GM12878 (cell line): ENCODE measurements around the gene OPCML. TPM values are rescaled to one million over a fixed set of nuclear protein-coding genes. Genes with fewer than 3 reads are reported as not detected.

Source experiments
- ATAC-seq: fragments of 200-7000 bp; cut with Tn5 transposase; 3 replicates; pipeline ENCODE4 v1.9.1; 2020; ENCODE audit warnings: mild to moderate bottlenecking, moderate library complexity
- BruUV-seq: library from RNA; stranded (reverse); fragments of 400-500 nt; replicated peaks from 2 replicates; lab custom pipeline; 2021; lab: Mats Ljungman, UMichigan
- CTCF ChIA-PET: fragments of 300-600 bp; sonication (Branson Sonifier 250); formaldehyde crosslinking; extraction: SDS; loops from one replicate; lab custom pipeline; 2021; ENCODE audit warnings: inconsistent platforms; lab: Yijun Ruan, JAX
- POLR2A ChIA-PET: fragments of 350-600 bp; formaldehyde crosslinking; extraction: SDS; loops from one replicate; lab custom pipeline; 2021; ENCODE audit warnings: inconsistent platforms; lab: Charles Lee
- RAD21 ChIA-PET: fragments of 300-600 bp; sonication (Branson Sonifier 250); formaldehyde crosslinking; loops from one replicate; lab custom pipeline; 2023; ENCODE audit warnings: antibody characterized with exemption; ENCODE audit not compliant: unreplicated experiment; lab: Charles Lee
- SMC1A ChIA-PET: fragments of 300-600 bp; sonication (Branson Sonifier 250); formaldehyde crosslinking; loops from one replicate; lab custom pipeline; 2023; ENCODE audit not compliant: unreplicated experiment, uncharacterized antibody; lab: Charles Lee
- DNase-seq: peaks from one replicate; pipeline ENCODE4 v3.0.0-alpha.2; 2011; ENCODE audit warnings: low read depth, low spot score
- FAIRE-seq: peaks from 3 replicates; lab custom pipeline; 2011; peaks lifted over from hg19 to GRCh38; lab: Jason Lieb, UNC
- H2AFZ ChIP-seq: 2 replicates; pipeline ENCODE4 v1.6.0; 2011; ENCODE audit warnings: low read depth, low read length, control low read depth; ENCODE audit not compliant: control insufficient read depth
- H3K27ac ChIP-seq: 2 replicates; pipeline ENCODE4 v1.5.1; 2011; ENCODE audit warnings: control low read depth; ENCODE audit not compliant: control insufficient read depth, insufficient read depth
- H3K27me3 ChIP-seq, 2 experiments: replicated peaks in 1 of 2; 2 replicates each; pipeline versions ENCODE4 v1.6.0 to v1.6.1; 2011; ENCODE audit warnings: low read length in 1 of 2; ENCODE audit not compliant: control insufficient read depth in 2 of 2, insufficient read depth in 2 of 2
- H3K36me3 ChIP-seq, 2 experiments: 2 replicates each; pipeline ENCODE4 v1.5.1; 2011; ENCODE audit warnings: low read length in 1 of 2; ENCODE audit not compliant: control insufficient read depth in 2 of 2, insufficient read depth in 2 of 2
- H3K4me1 ChIP-seq: 2 replicates; pipeline ENCODE4 v1.6.1; 2011; ENCODE audit warnings: mild to moderate bottlenecking, low read length, moderate library complexity, mixed read lengths; ENCODE audit not compliant: control insufficient read depth, insufficient read depth
- H3K4me2 ChIP-seq: 2 replicates; pipeline ENCODE4 v1.6.0; 2011; ENCODE audit warnings: control low read depth; ENCODE audit not compliant: control insufficient read depth, insufficient read depth
- H3K4me3 ChIP-seq: fragments of 200-600 bp; sonication (generic); 2 replicates; pipeline ENCODE4 v1.5.1; 2016
- H3K79me2 ChIP-seq: 2 replicates; pipeline ENCODE4 v1.6.0; 2011; ENCODE audit warnings: low read length; ENCODE audit not compliant: control insufficient read depth, insufficient read depth
- H3K9ac ChIP-seq: 2 replicates; pipeline ENCODE4 v1.8.0; 2011; ENCODE audit warnings: low read length, control low read depth, mixed read lengths; ENCODE audit not compliant: control insufficient read depth, insufficient read depth
- H3K9me3 ChIP-seq: replicated peaks from 3 replicates; pipeline ENCODE4 v1.5.1; 2011; ENCODE audit warnings: mild to moderate bottlenecking, low read length; ENCODE audit not compliant: control insufficient read depth, insufficient read depth
- H4K20me1 ChIP-seq: 2 replicates; pipeline ENCODE4 v1.6.0; 2011; ENCODE audit not compliant: control insufficient read depth, insufficient read depth
- ASH2L ChIP-seq: fragments of 300-600, 200-600 bp; sonication (generic); IDR thresholded peaks from 2 replicates; pipeline ENCODE4 v1.6.1; 2017; ENCODE audit warnings: low read depth, mild to moderate bottlenecking, borderline replicate concordance
- BCLAF1 ChIP-seq: fragments of 450-650 bp; IDR thresholded peaks from 2 replicates; pipeline ENCODE4 v1.6.1; 2017; ENCODE audit warnings: antibody characterized with exemption, mild to moderate bottlenecking, moderate library complexity
- CBX5 ChIP-seq: sonication (generic); IDR thresholded peaks from 2 replicates; pipeline ENCODE4 v1.6.1; 2016; ENCODE audit warnings: low read depth, moderate library complexity, mild to moderate bottlenecking, inconsistent platforms
- HDAC6 ChIP-seq: fragments of 200-600 bp; sonication (generic); IDR thresholded peaks from one replicate; pipeline ENCODE4 v1.8.0; 2017; ENCODE audit warnings: antibody characterized with exemption; ENCODE audit not compliant: unreplicated experiment
- IRF3 ChIP-seq: fragments of 450-650 bp; IDR thresholded peaks from 2 replicates; pipeline ENCODE4 v1.6.1; 2014; ENCODE audit warnings: mild to moderate bottlenecking
- IRF4 ChIP-seq: IDR thresholded peaks from 2 replicates; pipeline ENCODE4 v1.6.1; 2011; ENCODE audit warnings: low read depth, low read length
- POLR2AphosphoS2 ChIP-seq: IDR thresholded peaks from 2 replicates; pipeline ENCODE4 v1.6.1; 2011; ENCODE audit warnings: low read depth, mild to moderate bottlenecking, low read length, improper control_type of control experiment, moderate library complexity
- RAD21 ChIP-seq: IDR thresholded peaks from 2 replicates; pipeline ENCODE4 v1.6.1; 2011; ENCODE audit warnings: mild to moderate bottlenecking, low read depth, low read length, moderate library complexity; ENCODE audit not compliant: insufficient read depth
- REST ChIP-seq: IDR thresholded peaks from 2 replicates; pipeline ENCODE4 v1.6.1; 2012; ENCODE audit warnings: mild to moderate bottlenecking, low read depth, low read length
- SMC3 ChIP-seq: IDR thresholded peaks from 2 replicates; pipeline ENCODE4 v1.6.1; 2011; ENCODE audit warnings: low read length, improper control_type of control experiment, borderline replicate concordance
- TCF7 ChIP-seq: IDR thresholded peaks from 2 replicates; pipeline ENCODE4 v1.6.1; 2014; ENCODE audit warnings: antibody characterized with exemption, borderline replicate concordance
- WGBS: methylation state at CpG from one replicate; pipeline ENCODE4 v1.1.6; 2016; ENCODE audit warnings: low lambda C conversion rate; ENCODE audit not compliant: insufficient replicate concordance, insufficient coverage; ENCODE audit errors: missing lambda C conversion rate; 5-methylcytosine and 5-hydroxymethylcytosine counted together
- in situ Hi-C: fragments of 300-500 bp; cut with MboI; formaldehyde crosslinking; loops from 9 replicates; pipeline ENCODE4 v1.14.3; 2018; ENCODE audit warnings: mixed read lengths
- intact Hi-C: fragments of 100-400 bp; cut with micrococcal nuclease; formaldehyde crosslinking; loops from one replicate; pipeline ENCODE4 v1.14.2; 2022; ENCODE audit not compliant: unreplicated experiment
- polyA plus RNA-seq, 11 experiments: library from polyadenylated mRNA; depleted of rRNA in 4 of 11; unstranded in 6 of 11; stranded (reverse) in 5 of 11; fragments of >200 nt; fragmentation: Nextera tagmentation in 4 of 11; fragmentation: Illumina TruSeq in 1 of 11; extraction: Ambion mirVana in 4 of 11; extraction: Trizol in 1 of 11; gene quantifications; 1 replicate in 1 of 11; 2 replicates in 10 of 11; pipeline versions ENCODE4 v1.2.1 to v1.2.3, GENCODE V29; 2011 to 2016; ENCODE audit warnings: inconsistent platforms in 2 of 11, missing spikeins in 2 of 11, low read depth in 1 of 11
- total RNA-seq, 4 experiments: library from RNA; depleted of rRNA in 3 of 4; stranded (reverse); fragments of >200 nt in 3 of 4; fragmentation: Illumina TruSeq in 1 of 4; extraction: Trizol in 1 of 4; gene quantifications; 2 replicates each; pipeline versions ENCODE4 v1.2.1 to v1.2.3, GENCODE V29; 2013 to 2021
- TF ChIP-seq, protein P1 (sequence below): fragments of 150-350 bp; IDR thresholded peaks from 2 replicates; pipeline ENCODE4 v1.6.1; 2014; ENCODE audit warnings: mild to moderate bottlenecking, low read depth, low read length
- TF ChIP-seq, protein P2 (sequence below): fragments of 450-650 bp; IDR thresholded peaks from 2 replicates; pipeline ENCODE4 v1.6.1; 2018; ENCODE audit warnings: borderline replicate concordance, mild to moderate bottlenecking; ENCODE audit not compliant: partially characterized antibody

Gene OPCML
- total and polyA plus RNA-seq, 10 of the 15 experiments (the other 5 are each of a cell fraction or from before 2014, with no cell fraction given): 0.84 TPM; not detected in 9

- CTCF ChIA-PET: no interaction called here
- Histone ChIP-seq H3K9me3 (no peaks in the 10 kb centered on the region; the same call in 2 of the 3 replicates), H3K9ac (no peak overlapping the region), H3K4me2 (no peak overlapping the region), H3K79me2 (no peaks in the 10 kb centered on the region), H4K20me1 (no peaks in the 10 kb centered on the region), H3K27ac (no peak overlapping the region), H3K36me3 (no peaks in the 10 kb centered on the region), H3K4me3 (no peak overlapping the region), H2AFZ (no peak overlapping the region), H3K4me1 (no peaks in the 10 kb centered on the region), H3K27me3 (no peaks in the 10 kb centered on the region)
- no TSS peak for BruUV-seq
- ATAC-seq: no peak
- WGBS: 34% methylated on average over 5 of the region's 5 CpGs
- intact Hi-C loops (no loop called here), in situ Hi-C loops (no loop called here)
- no peak for DNase-seq
- no peak for FAIRE-seq
- RAD21 ChIA-PET: no interaction called here
- SMC1A ChIA-PET: no interaction called here
- POLR2A ChIA-PET: no interaction called here
- TF ChIP-seq HDAC6 (no peak), IRF3 (no peak), REST (no peak), POLR2AphosphoS2 (no peak), ASH2L (no peak), TCF7 (no peak), IRF4 (no peak), RAD21 (no peak), BCLAF1 (no peak), CBX5 (no peak), SMC3 (no peak)
- TF ChIP-seq, protein P1, sequence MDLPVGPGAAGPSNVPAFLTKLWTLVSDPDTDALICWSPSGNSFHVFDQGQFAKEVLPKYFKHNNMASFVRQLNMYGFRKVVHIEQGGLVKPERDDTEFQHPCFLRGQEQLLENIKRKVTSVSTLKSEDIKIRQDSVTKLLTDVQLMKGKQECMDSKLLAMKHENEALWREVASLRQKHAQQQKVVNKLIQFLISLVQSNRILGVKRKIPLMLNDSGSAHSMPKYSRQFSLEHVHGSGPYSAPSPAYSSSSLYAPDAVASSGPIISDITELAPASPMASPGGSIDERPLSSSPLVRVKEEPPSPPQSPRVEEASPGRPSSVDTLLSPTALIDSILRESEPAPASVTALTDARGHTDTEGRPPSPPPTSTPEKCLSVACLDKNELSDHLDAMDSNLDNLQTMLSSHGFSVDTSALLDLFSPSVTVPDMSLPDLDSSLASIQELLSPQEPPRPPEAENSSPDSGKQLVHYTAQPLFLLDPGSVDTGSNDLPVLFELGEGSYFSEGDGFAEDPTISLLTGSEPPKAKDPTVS: no peak
- TF ChIP-seq, protein P2, sequence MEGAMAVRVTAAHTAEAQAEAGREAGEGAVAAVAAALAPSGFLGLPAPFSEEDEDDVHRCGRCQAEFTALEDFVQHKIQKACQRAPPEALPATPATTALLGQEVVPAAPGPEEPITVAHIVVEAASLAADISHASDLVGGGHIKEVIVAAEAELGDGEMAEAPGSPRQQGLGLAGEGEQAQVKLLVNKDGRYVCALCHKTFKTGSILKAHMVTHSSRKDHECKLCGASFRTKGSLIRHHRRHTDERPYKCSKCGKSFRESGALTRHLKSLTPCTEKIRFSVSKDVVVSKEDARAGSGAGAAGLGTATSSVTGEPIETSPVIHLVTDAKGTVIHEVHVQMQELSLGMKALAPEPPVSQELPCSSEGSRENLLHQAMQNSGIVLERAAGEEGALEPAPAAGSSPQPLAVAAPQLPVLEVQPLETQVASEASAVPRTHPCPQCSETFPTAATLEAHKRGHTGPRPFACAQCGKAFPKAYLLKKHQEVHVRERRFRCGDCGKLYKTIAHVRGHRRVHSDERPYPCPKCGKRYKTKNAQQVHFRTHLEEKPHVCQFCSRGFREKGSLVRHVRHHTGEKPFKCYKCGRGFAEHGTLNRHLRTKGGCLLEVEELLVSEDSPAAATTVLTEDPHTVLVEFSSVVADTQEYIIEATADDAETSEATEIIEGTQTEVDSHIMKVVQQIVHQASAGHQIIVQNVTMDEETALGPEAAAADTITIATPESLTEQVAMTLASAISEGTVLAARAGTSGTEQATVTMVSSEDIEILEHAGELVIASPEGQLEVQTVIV: no peak
Measured at GRCh38 chr11:133551064-133551463, 18.8 kb upstream of the OPCML start.
